HUES6 (cell line): ENCODE measurements around the gene ADRA2C.

Source experiments
- H3K27ac ChIP-seq: 2 replicates; pipeline ENCODE4 v1.7.0; 2013; ENCODE audit warnings: low read depth, mild to moderate bottlenecking, low read length, inconsistent platforms
- H3K27me3 ChIP-seq: 2 replicates; pipeline ENCODE4 v1.6.1; 2013; ENCODE audit warnings: low read length; ENCODE audit not compliant: control insufficient read depth, insufficient read depth
- H3K36me3 ChIP-seq: 2 replicates; pipeline ENCODE4 v1.6.1; 2013; ENCODE audit warnings: low read length; ENCODE audit not compliant: control insufficient read depth, insufficient read depth
- H3K4me1 ChIP-seq: 2 replicates; pipeline ENCODE4 v1.6.1; 2013; ENCODE audit warnings: low read length; ENCODE audit not compliant: control insufficient read depth, insufficient read depth
- H3K4me3 ChIP-seq: 2 replicates; pipeline ENCODE4 v1.5.1; 2013; ENCODE audit warnings: low read depth, low read length
- H3K9ac ChIP-seq: one replicate; pipeline ENCODE4 v1.6.1; 2013; ENCODE audit warnings: mild to moderate bottlenecking, low read length
- H3K9me3 ChIP-seq: 2 replicates; pipeline ENCODE4 v1.6.1; 2013; ENCODE audit warnings: low read depth, low read length; ENCODE audit not compliant: control insufficient read depth, insufficient read depth

Gene ADRA2C

DNA sequence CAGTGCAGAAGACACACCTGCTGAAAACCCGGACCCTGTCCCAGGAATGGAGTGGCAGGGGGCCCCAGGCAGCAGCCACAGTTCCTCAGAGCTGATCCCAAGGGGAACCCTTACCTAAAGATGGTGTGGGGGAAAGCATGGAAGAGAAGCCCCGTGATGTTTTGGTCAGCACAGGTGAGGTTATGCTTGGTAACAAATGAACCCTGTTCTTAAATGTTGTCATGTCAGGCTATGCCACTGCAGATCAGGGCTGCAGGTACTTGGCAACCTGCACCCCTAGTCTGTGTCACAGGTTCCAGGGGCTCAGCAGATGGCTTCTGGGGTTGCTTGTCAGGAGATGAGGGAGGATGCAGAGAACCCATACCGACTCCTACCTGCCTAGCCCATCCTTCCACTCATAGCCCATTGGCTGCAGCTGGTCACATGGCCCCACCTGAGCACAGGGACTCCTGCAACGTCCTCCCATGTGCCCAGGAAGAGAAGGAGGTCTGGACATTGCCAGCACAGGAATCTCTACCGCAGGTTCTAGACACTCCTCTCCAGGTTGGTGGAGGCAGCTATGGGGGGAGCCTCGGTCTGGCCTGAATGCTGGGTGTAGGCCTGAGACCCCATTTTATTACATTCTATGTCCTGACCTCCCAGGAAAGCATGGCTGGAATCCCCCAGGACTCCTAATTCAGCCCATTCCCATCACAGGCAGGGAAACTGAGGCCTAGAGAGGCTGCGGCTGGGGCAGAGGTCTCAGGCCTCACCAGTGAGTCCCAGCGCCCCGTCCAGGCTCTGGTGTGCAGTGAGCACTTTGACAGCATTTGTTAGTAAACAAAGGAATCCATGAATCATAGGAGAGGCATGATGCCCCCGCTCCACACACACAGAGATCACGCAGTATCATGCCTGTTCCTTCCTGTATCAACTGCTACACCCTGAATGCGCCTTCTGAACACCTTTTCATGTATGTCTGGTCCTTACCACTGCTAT lies 51.1 kb downstream of the ADRA2C start:
- Histone ChIP-seq H3K9ac (no peak overlapping the region), H3K4me1 (peaks cover 15% of the 10 kb centered on the region)

More for the DNA sequence above, 51.1 kb downstream of the ADRA2C start:
- H3K4me3 ChIP-seq = no peak overlapping the region
- H3K27me3 ChIP-seq = peaks cover 3% of the 10 kb centered on the region; the same call in 1 of the 2 replicates
- H3K36me3 ChIP-seq = no peaks in the 10 kb centered on the region
- peaks cover 12% of the 10 kb centered on the region for H3K9me3 ChIP-seq
- H3K27ac ChIP-seq = no peak overlapping the region
